Neural cell (in vitro differentiated cells): ENCODE measurements around the gene SGPP2. TPM values are rescaled to one million over a fixed set of nuclear protein-coding genes. Genes with fewer than 3 reads are reported as not detected.

ENCODE experiments used
- H2AFZ ChIP-seq: fragments of 200-600, 300-800 bp; sonication (generic), shearing (Covaris generic); 2 replicates; pipeline ENCODE4 v1.6.0; 2014; ENCODE audit warnings: low read depth, mild to moderate bottlenecking, antibody characterized with exemption, low read length, moderate library complexity
- H3F3A ChIP-seq: fragments of 200-600 bp; shearing (Covaris generic); 2 replicates; pipeline ENCODE4 v1.6.1; 2016; ENCODE audit warnings: mild to moderate bottlenecking, moderate library complexity, mixed read lengths, antibody characterized with exemption, low read length; ENCODE audit not compliant: insufficient read depth, poor library complexity, severe bottlenecking
- H3K27ac ChIP-seq: fragments of 200-600, 300-800 bp; sonication (generic), shearing (Covaris generic); 2 replicates; pipeline ENCODE4 v1.5.1; 2014; ENCODE audit warnings: mild to moderate bottlenecking, low read length, moderate library complexity
- H3K27me3 ChIP-seq: fragments of 300-800, 200-600 bp; sonication (generic), shearing (Covaris generic); 2 replicates; pipeline ENCODE4 v1.6.0; 2014; ENCODE audit warnings: mild to moderate bottlenecking, low read depth, low read length, moderate library complexity; ENCODE audit not compliant: insufficient read depth
- H3K36me3 ChIP-seq: fragments of 300-800, 200-600 bp; sonication (generic), shearing (Covaris generic); 2 replicates; pipeline ENCODE4 v1.5.1; 2014; ENCODE audit warnings: mild to moderate bottlenecking, antibody characterized with exemption, low read length, moderate library complexity; ENCODE audit not compliant: insufficient read depth
- H3K4me2 ChIP-seq: fragments of 300-800, 200-600 bp; sonication (generic), shearing (Covaris generic); 2 replicates; pipeline ENCODE4 v1.6.0; 2014; ENCODE audit warnings: mild to moderate bottlenecking, low read length
- H3K4me3 ChIP-seq: fragments of 300-800, 200-600 bp; sonication (generic), shearing (Covaris generic); 2 replicates; pipeline ENCODE4 v1.5.1; 2014; ENCODE audit warnings: mild to moderate bottlenecking, low read length, moderate library complexity
- H3K79me2 ChIP-seq: fragments of 200-600 bp; shearing (Covaris generic); replicated peaks from 2 replicates; pipeline ENCODE4 v1.6.0; 2014; ENCODE audit warnings: mild to moderate bottlenecking, low read length, moderate library complexity; ENCODE audit not compliant: insufficient read depth
- H3K9ac ChIP-seq: fragments of 300-800, 200-600 bp; sonication (generic), shearing (Covaris generic); 2 replicates; pipeline ENCODE4 v1.6.1; 2016; ENCODE audit warnings: mild to moderate bottlenecking, low read length, mixed read lengths
- H3K9me2 ChIP-seq: fragments of 200-600 bp; shearing (Covaris generic); 2 replicates; pipeline ENCODE4 v1.6.1; 2016; ENCODE audit warnings: mild to moderate bottlenecking, low read length, mixed read lengths; ENCODE audit not compliant: insufficient read depth
- H3K9me3 ChIP-seq: fragments of 200-600, 300-800 bp; sonication (generic), shearing (Covaris generic); 2 replicates; pipeline ENCODE4 v1.6.1; 2016; ENCODE audit warnings: mild to moderate bottlenecking, mixed run types, low read length, moderate library complexity, mixed read lengths
- H4K20me1 ChIP-seq: fragments of 200-600 bp; shearing (Covaris generic); 2 replicates; pipeline ENCODE4 v1.6.1; 2016; ENCODE audit warnings: mild to moderate bottlenecking, mixed run types; ENCODE audit not compliant: insufficient read depth
- CTCF ChIP-seq: fragments of 450-650 bp; IDR thresholded peaks from 2 replicates; pipeline ENCODE4 v1.5.1; 2014; ENCODE audit warnings: antibody characterized with exemption, mild to moderate bottlenecking, moderate library complexity; ENCODE audit not compliant: poor library complexity, severe bottlenecking
- EP300 ChIP-seq: fragments of 450-650 bp; conservative IDR thresholded peaks from 2 replicates; pipeline ENCODE4 v1.6.1; 2014; ENCODE audit warnings: antibody characterized with exemption, mild to moderate bottlenecking, moderate library complexity; ENCODE audit not compliant: poor library complexity, severe bottlenecking
- EZH2 ChIP-seq: fragments of 200-600, 300-800 bp; shearing (Covaris generic), sonication (generic); IDR thresholded peaks from 2 replicates; pipeline ENCODE4 v1.6.1; 2014; ENCODE audit warnings: antibody characterized with exemption, low read length, borderline replicate concordance, mild to moderate bottlenecking; ENCODE audit not compliant: insufficient read depth, poor library complexity, severe bottlenecking
- MXI1 ChIP-seq: fragments of 450-650 bp; conservative IDR thresholded peaks from 2 replicates; pipeline ENCODE4 v1.6.1; 2014; ENCODE audit warnings: antibody characterized with exemption, mild to moderate bottlenecking; ENCODE audit not compliant: poor library complexity, severe bottlenecking
- POLR2AphosphoS5 ChIP-seq: IDR thresholded peaks from 2 replicates; pipeline ENCODE4 v1.6.1; 2012
- RAD21 ChIP-seq: fragments of 450-650 bp; conservative IDR thresholded peaks from 2 replicates; pipeline ENCODE4 v1.6.1; 2014; ENCODE audit warnings: antibody characterized with exemption, mild to moderate bottlenecking, moderate library complexity
- SMC3 ChIP-seq: fragments of 450-650 bp; conservative IDR thresholded peaks from 2 replicates; pipeline ENCODE4 v1.6.1; 2014; ENCODE audit warnings: antibody characterized with exemption, mild to moderate bottlenecking, moderate library complexity; ENCODE audit not compliant: poor library complexity
- TAF1 ChIP-seq: IDR thresholded peaks from 2 replicates; pipeline ENCODE4 v1.6.1; 2012; ENCODE audit warnings: low read depth
- polyA plus RNA-seq: library from polyadenylated mRNA; depleted of rRNA; stranded (reverse); fragments of >200 nt; gene quantifications from 2 replicates; pipeline ENCODE4 v1.2.3, GENCODE V29; 2014
- TF ChIP-seq, protein P1 (sequence below): IDR thresholded peaks from 2 replicates; pipeline ENCODE4 v1.6.1; 2012; ENCODE audit warnings: borderline replicate concordance

SGPP2 gene
- polyA plus RNA-seq, 1 donor from 2014 or later, result 0.38 TPM

- H3K27ac ChIP-seq, result no peak overlapping the region
- no peaks in the 10 kb centered on the region for H3K79me2 ChIP-seq
- peak overlapping the region; percentile 36 for H3K4me2 ChIP-seq
- H3K9me2 ChIP-seq, result no peaks in the 10 kb centered on the region
- H3K27me3 ChIP-seq, result peaks cover 54% of the 10 kb centered on the region
- H3F3A ChIP-seq, result no peaks in the 10 kb centered on the region
- H3K9ac ChIP-seq, result no peak overlapping the region
- H3K9me3 ChIP-seq, result no peaks in the 10 kb centered on the region
- H2AFZ ChIP-seq, result no peak overlapping the region
- no peaks in the 10 kb centered on the region for H4K20me1 ChIP-seq
- TF ChIP-seq RAD21 (no peak), EZH2 (no peak), POLR2AphosphoS5 (no peak), EP300 (no peak), TAF1 (no peak), MXI1 (no peak), SMC3 (no peak)
- TF ChIP-seq, protein P1, sequence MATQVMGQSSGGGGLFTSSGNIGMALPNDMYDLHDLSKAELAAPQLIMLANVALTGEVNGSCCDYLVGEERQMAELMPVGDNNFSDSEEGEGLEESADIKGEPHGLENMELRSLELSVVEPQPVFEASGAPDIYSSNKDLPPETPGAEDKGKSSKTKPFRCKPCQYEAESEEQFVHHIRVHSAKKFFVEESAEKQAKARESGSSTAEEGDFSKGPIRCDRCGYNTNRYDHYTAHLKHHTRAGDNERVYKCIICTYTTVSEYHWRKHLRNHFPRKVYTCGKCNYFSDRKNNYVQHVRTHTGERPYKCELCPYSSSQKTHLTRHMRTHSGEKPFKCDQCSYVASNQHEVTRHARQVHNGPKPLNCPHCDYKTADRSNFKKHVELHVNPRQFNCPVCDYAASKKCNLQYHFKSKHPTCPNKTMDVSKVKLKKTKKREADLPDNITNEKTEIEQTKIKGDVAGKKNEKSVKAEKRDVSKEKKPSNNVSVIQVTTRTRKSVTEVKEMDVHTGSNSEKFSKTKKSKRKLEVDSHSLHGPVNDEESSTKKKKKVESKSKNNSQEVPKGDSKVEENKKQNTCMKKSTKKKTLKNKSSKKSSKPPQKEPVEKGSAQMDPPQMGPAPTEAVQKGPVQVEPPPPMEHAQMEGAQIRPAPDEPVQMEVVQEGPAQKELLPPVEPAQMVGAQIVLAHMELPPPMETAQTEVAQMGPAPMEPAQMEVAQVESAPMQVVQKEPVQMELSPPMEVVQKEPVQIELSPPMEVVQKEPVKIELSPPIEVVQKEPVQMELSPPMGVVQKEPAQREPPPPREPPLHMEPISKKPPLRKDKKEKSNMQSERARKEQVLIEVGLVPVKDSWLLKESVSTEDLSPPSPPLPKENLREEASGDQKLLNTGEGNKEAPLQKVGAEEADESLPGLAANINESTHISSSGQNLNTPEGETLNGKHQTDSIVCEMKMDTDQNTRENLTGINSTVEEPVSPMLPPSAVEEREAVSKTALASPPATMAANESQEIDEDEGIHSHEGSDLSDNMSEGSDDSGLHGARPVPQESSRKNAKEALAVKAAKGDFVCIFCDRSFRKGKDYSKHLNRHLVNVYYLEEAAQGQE, result no peak
- H3K36me3 ChIP-seq, result no peaks in the 10 kb centered on the region
- peak overlapping the region; percentile 67 for H3K4me3 ChIP-seq
Observed at GRCh38 chr2:222423632-222424275, 589 bp upstream of the SGPP2 start.

GRCh38 chr2:222424729-222425671, 657 bp downstream of the SGPP2 start:
- H3K27me3 ChIP-seq, result peaks cover 54% of the 10 kb centered on the region
- no peak overlapping the region for H2AFZ ChIP-seq
- H3K79me2 ChIP-seq, result no peaks in the 10 kb centered on the region

More at GRCh38 chr2:222424729-222425671, 657 bp downstream of the SGPP2 start:
- Histone ChIP-seq H3F3A (no peaks in the 10 kb centered on the region), H3K4me3 (peak overlapping the region; percentile 67), H3K36me3 (no peaks in the 10 kb centered on the region), H3K27ac (no peak overlapping the region), H3K9ac (peak overlapping the region; percentile 38), H3K9me3 (no peaks in the 10 kb centered on the region), H3K4me2 (peak overlapping the region; percentile 22), H4K20me1 (no peaks in the 10 kb centered on the region), H3K9me2 (no peaks in the 10 kb centered on the region)
- TF ChIP-seq CTCF (no peak), TAF1 (no peak), MXI1 (no peak), SMC3 (no peak), EZH2 (no peak), RAD21 (no peak)
- TF ChIP-seq, protein P1, result no peak
